NCI-H82 treated with DMSO at 0.1 percent for 48 hours (cell line): ENCODE data around the gene NPIPB2.

Experiments
- DNase-seq: peaks from one replicate; lab custom pipeline; 2025; ENCODE audit not compliant: unreplicated experiment; lab: John Stamatoyannopoulos, UW

NPIPB2 gene

GRCh38 chr16:11907160-11907970 lies 34.5 kb downstream of the NPIPB2 start:
- no peak for DNase-seq

- DNase-seq = no peak
These were observed 37.9 kb downstream of the NPIPB2 start for GRCh38 chr16:11903906-11904305.

DNA sequence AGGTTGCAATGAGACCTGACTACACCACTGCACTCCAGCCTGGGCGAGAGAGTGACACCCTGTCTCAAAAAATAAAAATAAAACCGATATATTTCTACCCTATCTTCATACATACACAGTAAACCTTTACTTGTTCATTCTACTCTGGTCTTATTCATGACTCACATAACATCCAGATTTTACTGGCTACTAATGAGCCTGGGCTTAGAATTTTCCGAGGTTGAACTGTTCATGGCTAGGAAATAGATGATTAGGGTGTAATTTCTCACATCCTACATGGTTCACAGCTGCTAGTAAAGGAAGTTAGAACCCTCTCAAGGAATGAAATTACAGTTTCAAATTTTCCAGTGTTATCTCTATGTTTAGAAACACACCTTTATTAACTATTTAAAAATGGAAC lies 40.8 kb downstream of the NPIPB2 start:
- DNase-seq = no peak

DNA sequence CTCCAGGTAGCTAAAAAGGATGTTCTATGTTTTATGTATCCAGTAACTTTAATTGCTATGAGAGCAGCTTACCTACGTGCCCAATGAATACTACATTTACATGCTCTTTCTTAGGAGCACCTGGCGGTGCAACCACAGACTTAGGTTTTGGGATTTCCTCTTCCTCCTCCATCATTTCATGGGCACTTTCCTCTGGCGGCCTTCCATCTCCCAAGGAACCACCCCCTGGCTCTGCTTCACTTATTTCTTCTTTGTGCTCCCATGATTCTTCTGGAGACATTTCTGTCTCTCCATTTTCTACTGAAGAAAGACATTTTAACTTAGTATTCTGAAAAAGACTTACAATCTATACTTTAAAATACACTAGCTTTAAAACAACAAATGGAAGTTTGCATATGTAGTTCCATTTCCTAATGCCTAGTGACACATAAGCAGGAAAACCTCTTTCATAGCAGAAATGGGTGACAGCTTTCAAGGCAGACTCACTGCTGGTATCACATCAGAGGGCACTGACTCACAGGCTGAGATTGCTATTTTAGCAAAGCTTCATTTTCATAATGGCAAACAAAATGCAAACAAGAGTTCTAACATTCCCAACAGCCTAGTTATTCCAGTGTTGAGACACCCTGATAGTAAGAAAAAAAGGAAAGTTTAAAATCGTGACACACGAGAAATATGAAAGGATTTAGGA lies 45.2 kb downstream of the NPIPB2 start:
- DNase-seq = no peak

DNA sequence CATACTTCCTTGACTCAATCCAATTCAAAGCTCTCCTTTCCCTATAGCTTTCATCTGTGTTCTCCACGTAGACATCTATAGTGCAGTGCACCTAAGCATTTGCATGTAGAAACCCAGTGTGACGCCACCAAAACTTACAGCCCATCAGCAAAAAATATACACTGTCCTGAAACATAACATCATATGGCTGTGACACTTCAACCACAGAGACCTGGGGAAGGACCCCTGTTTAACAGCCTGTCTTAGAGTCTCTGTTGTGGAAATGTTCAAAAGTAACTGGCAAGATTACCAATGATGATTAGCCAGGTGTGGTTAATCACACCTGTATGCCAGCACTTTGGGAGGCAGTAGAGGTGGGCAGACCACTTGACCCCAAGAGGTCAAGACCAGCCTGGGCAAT lies 48.3 kb downstream of the NPIPB2 start:
- DNase-seq = no peak

- DNase-seq = no peak
These were observed 49.1 kb downstream of the NPIPB2 start for GRCh38 chr16:11892761-11893160.

DNA sequence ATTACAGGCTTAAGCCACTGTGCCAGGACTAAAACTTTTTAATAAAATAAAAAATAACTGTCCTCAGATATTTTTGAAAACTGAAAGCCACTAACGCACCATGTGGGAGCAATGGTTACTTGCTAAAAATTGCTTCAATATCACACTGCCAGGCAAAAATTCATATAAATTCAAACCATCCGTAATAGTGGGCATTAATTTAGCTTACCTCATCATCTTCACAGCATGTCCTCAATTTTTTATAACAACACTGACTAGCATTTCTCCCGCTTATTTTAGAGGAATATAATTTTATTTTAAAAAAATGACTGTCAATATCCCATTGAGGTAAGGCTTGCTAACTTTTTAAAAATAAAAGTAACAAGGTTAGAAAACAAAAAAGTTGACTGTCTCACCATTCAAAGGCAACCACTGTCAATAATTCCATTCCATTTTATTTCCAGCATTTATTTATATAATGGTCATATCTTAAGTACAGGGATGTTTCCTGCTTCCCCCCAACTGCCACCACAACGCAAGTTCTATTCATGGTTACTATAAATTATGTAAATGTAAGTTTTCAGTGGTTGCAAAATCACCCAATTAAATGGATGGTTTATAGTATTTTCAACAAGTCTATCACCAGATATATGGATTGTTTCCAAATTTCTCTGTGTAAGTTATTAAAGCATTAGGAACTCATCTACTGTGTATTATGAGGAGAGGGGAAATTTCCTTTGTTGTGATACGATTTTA lies 51.4 kb downstream of the NPIPB2 start:
- DNase-seq = no peak

GRCh38 chr16:11886881-11887280 lies 55.0 kb downstream of the NPIPB2 start:
- no peak for DNase-seq

GRCh38 chr16:11884035-11884434 lies 57.8 kb downstream of the NPIPB2 start:
- no peak for DNase-seq

- DNase-seq = no peak
These were observed 61.8 kb downstream of the NPIPB2 start for GRCh38 chr16:11880007-11880406.

DNA sequence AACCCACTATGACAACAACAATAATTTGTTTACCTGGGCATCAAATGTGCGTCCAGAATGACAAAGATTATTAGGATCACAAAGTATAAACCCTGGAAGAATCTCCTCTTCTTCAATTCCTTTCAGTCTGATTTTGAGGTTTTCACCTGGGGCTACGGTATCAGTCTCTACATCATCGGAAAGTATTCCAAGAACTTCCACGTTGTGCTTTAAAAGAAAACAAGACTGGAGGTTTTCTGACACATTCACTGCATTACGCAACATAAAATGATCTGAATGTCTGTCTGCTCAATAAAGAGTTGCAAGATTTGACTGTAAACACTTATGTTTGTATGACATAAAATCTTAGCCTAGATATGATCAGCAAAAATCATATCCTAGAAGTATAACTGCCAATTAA lies 64.5 kb downstream of the NPIPB2 start:
- no peak for DNase-seq
